ENCODE data around the gene NPW.

NPW gene

DNA sequence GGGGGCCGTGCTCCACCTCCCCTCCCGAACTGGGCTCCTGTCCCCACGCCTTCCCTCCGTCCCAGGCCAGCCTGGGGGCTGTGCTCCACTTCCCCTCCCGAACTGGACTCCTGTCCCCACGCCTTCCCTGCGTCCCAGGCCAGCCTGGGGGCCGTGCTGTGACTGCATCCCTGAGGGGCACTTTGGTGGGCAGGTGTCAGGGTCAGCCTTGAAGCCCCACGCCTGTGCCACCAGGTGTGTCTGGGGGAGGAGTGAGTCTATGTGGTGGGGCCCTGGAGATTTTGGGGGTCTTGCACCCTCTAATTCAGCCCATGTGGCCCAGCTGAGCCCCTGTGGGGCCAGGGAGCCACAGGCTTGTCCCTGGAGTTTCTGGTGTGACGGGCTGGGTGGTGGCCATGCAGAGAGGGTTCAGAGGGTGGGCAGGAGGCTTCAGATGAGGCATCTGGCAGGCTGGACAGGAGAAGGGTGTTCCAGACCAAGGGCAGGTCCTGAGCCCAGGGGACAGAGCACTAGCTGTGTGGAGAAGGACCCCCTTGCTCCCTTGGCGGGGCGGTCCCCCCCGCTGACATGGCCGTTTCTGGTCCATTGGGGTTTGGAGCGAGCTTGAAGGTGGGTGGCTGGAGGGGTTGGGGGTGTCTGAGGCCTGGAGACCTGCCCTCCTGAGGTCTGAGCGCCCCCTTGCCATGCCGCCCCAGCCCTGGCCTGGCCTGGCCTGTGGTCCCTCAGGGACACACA lies 15.3 kb downstream of the NPW start:
- no peak for ATAC-seq
- TF ChIP-seq ZNF8 (CRISPR knock-in tag; IDR thresholded peaks at IDR 0.05) (no peak), ARNTL (CRISPR knock-in tag; IDR thresholded peaks at IDR 0.05; ENCODE audit: borderline replicate concordance, low read depth) (no peak), ZC3H10 (CRISPR knock-in tag; IDR thresholded peaks at IDR 0.05) (no peak), CSDC2 (CRISPR knock-in tag; IDR thresholded peaks at IDR 0.05) (no peak), ESRRG (CRISPR knock-in tag; IDR thresholded peaks at IDR 0.05) (no peak)

DNA sequence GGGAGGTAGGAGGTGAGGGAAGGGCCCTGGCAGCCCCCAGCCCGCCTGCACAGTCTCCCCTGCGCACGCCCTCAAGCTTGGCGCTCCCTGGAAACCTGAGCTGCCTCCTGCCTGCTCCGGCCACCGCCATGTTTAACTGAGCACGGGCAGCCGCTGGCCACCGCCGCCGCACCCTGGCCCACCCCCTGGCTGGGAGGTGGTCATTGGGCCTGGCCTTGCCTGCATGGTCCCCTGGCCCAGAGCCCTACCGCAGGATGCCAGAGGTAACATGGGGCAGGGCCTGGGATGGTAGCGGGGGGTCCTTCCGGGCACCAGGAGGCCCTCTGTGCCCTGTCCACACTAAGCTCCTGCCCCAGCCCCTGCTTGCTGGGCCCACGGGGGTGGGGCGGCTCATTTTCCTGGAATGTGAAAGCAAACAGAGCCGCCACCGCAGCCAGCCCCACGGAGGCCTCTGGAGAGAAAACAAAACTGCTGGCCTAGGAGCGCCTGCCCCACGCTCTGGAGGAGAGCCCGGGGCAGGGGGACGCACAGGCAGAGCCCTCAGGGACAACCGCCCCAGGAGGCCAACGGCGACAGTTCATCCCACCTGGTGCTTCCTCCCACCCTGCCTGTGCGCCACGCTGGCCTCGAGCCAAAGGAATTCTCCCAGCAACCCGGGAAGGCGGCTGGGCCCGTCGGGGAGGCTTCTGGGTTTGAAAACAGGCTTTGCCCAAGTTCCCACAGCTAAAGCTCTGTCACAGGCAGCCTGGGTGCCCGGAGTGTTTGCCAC lies 16.0 kb downstream of the NPW start:
- peak; percentile 36 for ATAC-seq
- no peak for TF ChIP-seq BACH2 (CRISPR knock-in tag; IDR thresholded peaks at IDR 0.05; ENCODE audit: borderline replicate concordance)
- TF ChIP-seq ESRRG (CRISPR knock-in tag; IDR thresholded peaks at IDR 0.05) = no peak
- no peak for TF ChIP-seq GLIS3 (CRISPR knock-in tag; IDR thresholded peaks at IDR 0.05)
- TF ChIP-seq ZFP3 (CRISPR knock-in tag; IDR thresholded peaks at IDR 0.05) = no peak
- TF ChIP-seq, protein P1, sequence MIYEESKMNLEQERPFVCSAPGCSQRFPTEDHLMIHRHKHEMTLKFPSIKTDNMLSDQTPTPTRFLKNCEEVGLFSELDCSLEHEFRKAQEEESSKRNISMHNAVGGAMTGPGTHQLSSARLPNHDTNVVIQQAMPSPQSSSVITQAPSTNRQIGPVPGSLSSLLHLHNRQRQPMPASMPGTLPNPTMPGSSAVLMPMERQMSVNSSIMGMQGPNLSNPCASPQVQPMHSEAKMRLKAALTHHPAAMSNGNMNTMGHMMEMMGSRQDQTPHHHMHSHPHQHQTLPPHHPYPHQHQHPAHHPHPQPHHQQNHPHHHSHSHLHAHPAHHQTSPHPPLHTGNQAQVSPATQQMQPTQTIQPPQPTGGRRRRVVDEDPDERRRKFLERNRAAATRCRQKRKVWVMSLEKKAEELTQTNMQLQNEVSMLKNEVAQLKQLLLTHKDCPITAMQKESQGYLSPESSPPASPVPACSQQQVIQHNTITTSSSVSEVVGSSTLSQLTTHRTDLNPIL (CRISPR knock-in tag; IDR thresholded peaks at IDR 0.05; ENCODE audit: low read depth) = no peak
- no peak for TF ChIP-seq OSR1 (CRISPR knock-in tag; IDR thresholded peaks at IDR 0.05)
- no peak for TF ChIP-seq ISL1 (CRISPR knock-in tag; IDR thresholded peaks at IDR 0.05)
- TF ChIP-seq ZC3H10 (CRISPR knock-in tag; IDR thresholded peaks at IDR 0.05) = no peak
- TF ChIP-seq ZFP30 (CRISPR knock-in tag; IDR thresholded peaks at IDR 0.05) = no peak
- no peak for TF ChIP-seq SNAI2 (CRISPR knock-in tag; IDR thresholded peaks at IDR 0.05)
- TF ChIP-seq ZNF70 (CRISPR knock-in tag; IDR thresholded peaks at IDR 0.05) = no peak
- TF ChIP-seq ZNF565 (CRISPR knock-in tag; conservative IDR thresholded peaks at IDR 0.05; ENCODE audit: low read depth) = no peak
- TF ChIP-seq, protein P2, sequence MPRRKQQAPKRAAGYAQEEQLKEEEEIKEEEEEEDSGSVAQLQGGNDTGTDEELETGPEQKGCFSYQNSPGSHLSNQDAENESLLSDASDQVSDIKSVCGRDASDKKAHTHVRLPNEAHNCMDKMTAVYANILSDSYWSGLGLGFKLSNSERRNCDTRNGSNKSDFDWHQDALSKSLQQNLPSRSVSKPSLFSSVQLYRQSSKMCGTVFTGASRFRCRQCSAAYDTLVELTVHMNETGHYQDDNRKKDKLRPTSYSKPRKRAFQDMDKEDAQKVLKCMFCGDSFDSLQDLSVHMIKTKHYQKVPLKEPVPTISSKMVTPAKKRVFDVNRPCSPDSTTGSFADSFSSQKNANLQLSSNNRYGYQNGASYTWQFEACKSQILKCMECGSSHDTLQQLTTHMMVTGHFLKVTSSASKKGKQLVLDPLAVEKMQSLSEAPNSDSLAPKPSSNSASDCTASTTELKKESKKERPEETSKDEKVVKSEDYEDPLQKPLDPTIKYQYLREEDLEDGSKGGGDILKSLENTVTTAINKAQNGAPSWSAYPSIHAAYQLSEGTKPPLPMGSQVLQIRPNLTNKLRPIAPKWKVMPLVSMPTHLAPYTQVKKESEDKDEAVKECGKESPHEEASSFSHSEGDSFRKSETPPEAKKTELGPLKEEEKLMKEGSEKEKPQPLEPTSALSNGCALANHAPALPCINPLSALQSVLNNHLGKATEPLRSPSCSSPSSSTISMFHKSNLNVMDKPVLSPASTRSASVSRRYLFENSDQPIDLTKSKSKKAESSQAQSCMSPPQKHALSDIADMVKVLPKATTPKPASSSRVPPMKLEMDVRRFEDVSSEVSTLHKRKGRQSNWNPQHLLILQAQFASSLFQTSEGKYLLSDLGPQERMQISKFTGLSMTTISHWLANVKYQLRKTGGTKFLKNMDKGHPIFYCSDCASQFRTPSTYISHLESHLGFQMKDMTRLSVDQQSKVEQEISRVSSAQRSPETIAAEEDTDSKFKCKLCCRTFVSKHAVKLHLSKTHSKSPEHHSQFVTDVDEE (CRISPR knock-in tag; IDR thresholded peaks at IDR 0.05) = no peak

DNA sequence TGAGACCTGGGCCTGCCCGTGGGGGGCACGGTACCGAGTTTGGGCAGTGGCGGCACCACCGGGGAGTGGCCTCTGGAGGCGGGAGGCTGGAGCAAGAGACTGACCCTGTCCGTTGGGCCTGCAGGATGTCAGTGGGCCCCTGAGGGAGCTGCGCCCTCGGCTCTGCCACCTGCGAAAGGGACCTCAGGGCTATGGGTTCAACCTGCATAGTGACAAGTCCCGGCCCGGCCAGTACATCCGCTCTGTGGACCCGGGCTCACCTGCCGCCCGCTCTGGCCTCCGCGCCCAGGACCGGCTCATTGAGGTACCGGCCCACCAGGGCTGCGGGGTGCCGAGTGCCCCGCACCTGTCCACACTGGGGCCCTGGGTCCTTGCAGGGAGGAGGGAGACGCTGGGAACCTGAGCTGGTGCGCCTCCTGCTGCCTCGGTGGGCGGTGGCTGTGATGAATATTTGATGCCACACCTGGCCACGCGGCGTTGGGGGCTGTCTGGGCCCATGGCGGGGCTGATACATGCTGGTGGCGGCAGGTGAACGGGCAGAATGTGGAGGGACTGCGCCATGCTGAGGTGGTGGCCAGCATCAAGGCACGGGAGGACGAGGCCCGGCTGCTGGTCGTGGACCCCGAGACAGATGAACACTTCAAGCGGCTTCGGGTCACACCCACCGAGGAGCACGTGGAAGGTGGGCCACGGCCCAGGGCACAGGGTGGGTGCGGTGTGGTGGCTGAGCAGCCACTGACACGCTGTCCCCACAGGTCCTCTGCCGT lies 16.8 kb downstream of the NPW start:
- TF ChIP-seq, protein P3, sequence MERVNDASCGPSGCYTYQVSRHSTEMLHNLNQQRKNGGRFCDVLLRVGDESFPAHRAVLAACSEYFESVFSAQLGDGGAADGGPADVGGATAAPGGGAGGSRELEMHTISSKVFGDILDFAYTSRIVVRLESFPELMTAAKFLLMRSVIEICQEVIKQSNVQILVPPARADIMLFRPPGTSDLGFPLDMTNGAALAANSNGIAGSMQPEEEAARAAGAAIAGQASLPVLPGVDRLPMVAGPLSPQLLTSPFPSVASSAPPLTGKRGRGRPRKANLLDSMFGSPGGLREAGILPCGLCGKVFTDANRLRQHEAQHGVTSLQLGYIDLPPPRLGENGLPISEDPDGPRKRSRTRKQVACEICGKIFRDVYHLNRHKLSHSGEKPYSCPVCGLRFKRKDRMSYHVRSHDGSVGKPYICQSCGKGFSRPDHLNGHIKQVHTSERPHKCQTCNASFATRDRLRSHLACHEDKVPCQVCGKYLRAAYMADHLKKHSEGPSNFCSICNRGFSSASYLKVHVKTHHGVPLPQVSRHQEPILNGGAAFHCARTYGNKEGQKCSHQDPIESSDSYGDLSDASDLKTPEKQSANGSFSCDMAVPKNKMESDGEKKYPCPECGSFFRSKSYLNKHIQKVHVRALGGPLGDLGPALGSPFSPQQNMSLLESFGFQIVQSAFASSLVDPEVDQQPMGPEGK (CRISPR knock-in tag; IDR thresholded peaks at IDR 0.05; ENCODE audit: borderline replicate concordance) = no peak
- TF ChIP-seq TCF4 (CRISPR knock-in tag; IDR thresholded peaks at IDR 0.05; ENCODE audit: borderline replicate concordance) = no peak
- TF ChIP-seq OSR1 (CRISPR knock-in tag; IDR thresholded peaks at IDR 0.05) = no peak

DNA sequence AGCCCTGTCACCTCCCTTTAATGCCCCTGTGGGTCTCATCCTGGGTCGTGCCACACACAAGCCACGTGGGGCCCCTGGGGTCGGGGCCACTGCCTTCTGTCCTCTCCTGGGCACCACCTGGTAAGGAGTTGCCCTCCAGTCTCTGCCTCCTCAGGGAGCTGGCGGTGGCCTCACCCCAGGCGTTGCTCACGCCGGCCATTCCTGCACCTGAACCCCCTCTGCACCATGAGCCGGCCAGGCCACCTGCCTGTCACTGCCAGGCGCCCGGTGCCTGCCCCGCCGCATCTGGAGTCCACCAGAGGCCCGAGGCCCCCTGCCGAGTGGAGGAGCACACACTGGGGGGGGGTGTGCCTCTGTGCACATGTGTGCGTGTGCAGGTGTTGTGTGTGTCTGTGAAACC lies 17.5 kb downstream of the NPW start:
- ATAC-seq = no peak
- TF ChIP-seq ZFP30 (CRISPR knock-in tag; IDR thresholded peaks at IDR 0.05) = no peak
- TF ChIP-seq ZNF8 (CRISPR knock-in tag; IDR thresholded peaks at IDR 0.05) = no peak
- TF ChIP-seq ZFP3 (CRISPR knock-in tag; IDR thresholded peaks at IDR 0.05) = no peak
- TF ChIP-seq SNAI2 (CRISPR knock-in tag; IDR thresholded peaks at IDR 0.05) = no peak
- no peak for TF ChIP-seq ZC3H10 (CRISPR knock-in tag; IDR thresholded peaks at IDR 0.05)
- TF ChIP-seq CSDC2 (CRISPR knock-in tag; IDR thresholded peaks at IDR 0.05) = no peak
- TF ChIP-seq ARNTL (CRISPR knock-in tag; IDR thresholded peaks at IDR 0.05; ENCODE audit: borderline replicate concordance, low read depth) = no peak
- no peak for TF ChIP-seq RARB (CRISPR knock-in tag; IDR thresholded peaks at IDR 0.05)
- no peak for TF ChIP-seq PPARA (CRISPR knock-in tag; IDR thresholded peaks at IDR 0.05; ENCODE audit: borderline replicate concordance)
- TF ChIP-seq OSR1 (CRISPR knock-in tag; IDR thresholded peaks at IDR 0.05) = no peak
- TF ChIP-seq TCF4 (CRISPR knock-in tag; IDR thresholded peaks at IDR 0.05; ENCODE audit: borderline replicate concordance) = no peak
- TF ChIP-seq, protein P1 (CRISPR knock-in tag; IDR thresholded peaks at IDR 0.05; ENCODE audit: low read depth) = no peak
- TF ChIP-seq, protein P2 (CRISPR knock-in tag; IDR thresholded peaks at IDR 0.05) = no peak
- TF ChIP-seq BACH2 (CRISPR knock-in tag; IDR thresholded peaks at IDR 0.05; ENCODE audit: borderline replicate concordance) = no peak
- TF ChIP-seq ZNF565 (CRISPR knock-in tag; conservative IDR thresholded peaks at IDR 0.05; ENCODE audit: low read depth) = no peak

More for the DNA sequence above, 16.8 kb downstream of the NPW start:
- no peak for ATAC-seq
